Measurements from ENCODE around the gene JARID2.

The JARID2 gene

DNA sequence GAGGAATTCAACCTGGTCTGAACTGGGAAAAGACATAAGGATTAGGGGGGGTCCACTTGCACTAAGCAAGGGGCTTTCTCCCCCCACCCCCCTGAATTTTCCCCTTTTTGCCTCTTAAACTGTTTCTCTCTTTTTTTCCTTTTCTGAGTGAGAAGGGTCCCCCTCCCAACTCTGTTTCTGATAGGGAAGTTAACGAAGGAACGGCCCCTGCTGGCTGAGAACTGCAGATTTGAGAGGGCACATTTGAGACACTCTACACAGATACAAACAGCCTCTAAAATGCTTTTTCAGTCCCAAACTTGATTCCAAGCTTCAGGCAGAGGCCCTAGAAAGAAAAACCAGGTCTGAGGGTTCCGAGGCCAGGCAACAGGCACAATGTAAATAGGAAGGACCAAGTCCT is 91.7 kb downstream of the JARID2 start:
- DNase-seq, result peak in 1 of 4 experiments; percentile 34

DNA sequence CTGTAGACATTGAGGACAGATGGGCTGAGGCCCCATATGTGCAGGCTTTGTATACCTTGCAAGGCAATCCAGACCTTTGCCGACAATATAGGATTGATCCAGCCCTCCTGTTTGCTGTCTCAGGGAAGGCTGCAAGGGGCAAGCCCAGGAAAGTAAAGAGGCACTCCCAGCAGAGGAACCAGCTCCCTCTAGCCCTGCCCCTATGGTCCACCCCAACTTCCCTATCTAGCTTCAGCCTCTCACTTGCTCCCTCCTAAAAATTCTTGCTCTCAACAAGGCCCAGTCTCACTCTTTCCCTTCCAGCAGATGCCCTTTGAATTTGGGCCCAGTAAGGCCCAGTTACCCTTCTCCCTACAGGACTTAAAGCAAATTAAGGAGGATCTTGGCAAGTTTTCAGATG is 92.6 kb downstream of the JARID2 start:
- DNase-seq, result peak in 3 of 4 experiments; percentile 56 to 59 (median 59)

DNA sequence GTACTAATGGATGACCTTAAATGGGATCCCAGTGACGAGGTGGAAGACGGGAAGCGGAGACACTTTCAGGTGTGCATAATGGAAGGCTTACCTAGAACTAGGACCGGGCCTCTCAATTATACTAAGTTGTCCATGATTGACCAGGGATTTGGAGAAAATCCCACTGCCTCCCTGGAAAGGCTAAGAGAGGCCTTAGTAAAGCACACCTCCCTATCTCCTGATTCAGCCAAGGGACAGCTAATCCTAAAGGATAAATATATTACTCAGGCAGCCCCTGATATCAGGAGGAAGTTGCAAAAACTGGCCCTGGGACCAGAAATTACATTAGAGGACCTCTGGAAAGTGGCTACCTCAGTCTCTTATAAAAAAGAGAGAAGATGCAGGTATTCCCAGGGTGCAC is 93.2 kb downstream of the JARID2 start:
- DNase-seq, result no peak

DNA sequence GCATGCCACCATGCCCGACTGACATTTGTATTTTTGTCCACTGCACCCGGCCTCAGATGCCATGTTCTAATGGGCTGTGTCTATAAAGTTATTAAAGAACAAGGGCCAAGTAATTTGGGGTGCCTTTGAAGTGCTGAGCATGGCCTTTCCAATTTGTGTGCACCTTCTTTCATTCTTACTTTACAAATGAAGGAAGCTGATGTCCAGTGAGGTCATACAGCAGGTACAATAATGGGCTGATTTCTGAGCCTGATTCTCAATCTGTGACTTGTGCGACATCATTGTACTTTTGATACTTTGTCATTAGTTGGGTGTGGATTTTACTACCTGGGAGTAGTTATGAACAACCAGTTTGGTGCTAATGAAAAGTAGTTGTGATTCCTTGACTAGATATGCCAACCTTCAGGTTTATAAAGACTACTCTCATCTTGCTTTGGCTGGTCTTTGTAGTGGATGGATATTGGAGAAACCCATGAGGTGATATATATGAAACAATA is 94.3 kb downstream of the JARID2 start:
- no peak for DNase-seq

DNA sequence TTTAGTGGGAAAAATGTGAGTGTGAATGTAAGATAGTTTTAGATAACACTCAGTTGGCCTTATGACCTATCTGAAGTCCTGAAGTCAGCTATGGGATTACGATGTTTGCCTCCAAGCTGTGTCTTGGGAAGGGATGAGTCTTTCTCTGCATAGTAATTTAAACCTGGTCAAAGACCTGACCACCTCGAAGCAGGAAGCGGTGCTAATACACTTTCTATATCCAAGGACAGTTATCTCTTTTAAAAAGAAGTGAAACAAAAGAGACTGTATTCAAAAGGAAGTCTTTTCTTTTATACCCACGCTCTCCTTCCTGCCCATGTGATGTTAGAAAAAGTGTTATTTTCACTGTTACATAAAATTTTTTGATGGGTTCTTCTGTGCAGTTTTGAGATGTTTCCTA is 94.9 kb downstream of the JARID2 start:
- DNase-seq, result peak in 2 of 4 experiments; percentile 44 to 52

DNA sequence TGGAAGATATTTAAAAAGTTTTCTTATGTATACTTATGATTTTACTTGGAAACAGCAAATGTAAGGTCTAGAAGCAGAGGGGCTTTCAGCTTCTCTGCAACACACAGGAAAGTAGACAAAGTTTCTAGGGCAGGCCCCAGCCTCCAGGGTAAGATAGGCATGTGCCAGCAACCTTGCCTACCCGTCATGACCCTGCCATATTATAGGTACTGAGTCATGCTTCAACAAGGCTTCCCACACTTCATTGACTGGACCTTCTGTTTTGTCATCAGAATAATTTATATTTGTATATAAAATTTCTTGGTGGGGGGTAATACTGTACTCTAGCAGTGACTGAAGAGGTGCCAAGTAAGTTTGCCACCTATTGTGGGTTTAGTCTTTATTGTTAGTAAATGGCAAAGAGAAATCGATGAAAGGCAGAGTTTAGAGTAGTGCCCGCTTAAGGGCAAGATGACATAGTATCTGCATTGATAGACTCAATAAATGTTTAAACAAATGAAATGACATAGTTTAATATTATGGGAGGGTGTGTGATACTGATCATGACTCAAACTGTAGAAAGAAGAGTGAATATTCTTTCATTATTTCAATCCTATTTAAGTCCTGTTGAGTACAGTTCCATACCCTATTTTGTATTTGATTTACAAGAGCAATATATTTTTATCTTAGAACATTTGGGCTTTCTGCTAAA is 95.6 kb downstream of the JARID2 start:
- DNase-seq, result peak in 1 of 4 experiments; percentile 38

DNA sequence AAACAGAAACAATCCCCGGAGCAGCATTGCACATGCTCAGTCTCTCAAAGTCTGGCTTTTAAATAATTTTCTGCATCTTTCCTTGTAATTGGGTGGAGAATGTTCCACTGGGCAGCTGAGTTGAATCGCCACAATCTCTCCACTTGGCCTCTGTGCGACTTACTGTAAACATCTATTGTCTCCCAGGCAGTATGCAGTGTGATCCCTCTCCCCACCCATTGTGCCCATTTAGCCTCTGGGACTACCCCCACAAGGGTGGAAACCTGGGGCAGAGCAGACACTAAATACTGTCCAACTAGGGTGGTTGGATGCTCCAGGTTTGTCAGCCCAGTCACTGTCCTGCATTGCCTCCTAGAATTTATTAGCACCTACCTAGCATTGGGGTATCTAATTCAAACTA is 96.2 kb downstream of the JARID2 start:
- DNase-seq, result no peak

DNA sequence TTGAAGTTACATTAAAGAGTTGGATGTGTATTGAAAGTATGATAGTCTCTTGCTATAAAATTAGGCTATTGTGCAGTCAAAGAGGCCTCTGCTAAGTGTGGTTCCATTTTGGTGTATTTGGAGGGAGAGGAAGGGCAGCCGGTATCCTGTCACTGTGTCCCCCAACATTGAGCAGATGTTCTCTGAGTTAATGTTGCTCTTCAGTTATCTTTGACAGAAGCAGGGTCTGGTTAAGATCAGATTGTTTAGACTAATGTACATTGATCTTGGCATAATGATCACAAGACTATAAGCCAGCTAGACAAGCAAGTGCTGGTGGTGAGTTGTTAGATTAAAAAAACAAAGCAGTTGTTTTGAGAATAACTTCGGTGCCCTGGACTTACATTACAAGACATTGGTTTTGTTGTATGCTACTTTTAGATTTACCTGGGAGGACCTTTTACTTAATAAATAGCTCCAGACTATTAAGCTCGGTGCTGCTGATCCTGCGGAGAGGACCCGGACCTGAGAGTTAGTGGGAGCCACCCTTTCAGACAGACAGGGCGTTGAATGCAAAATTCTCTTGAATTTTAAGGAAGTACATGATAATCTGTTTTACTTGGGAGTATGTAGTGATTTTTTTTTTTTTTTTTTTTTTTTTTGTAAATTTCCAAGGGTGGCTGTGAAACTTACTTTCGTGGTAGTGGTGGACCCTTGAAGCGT is 97.8 kb downstream of the JARID2 start:
- peak in 2 of 4 experiments; percentile 36 to 49 for DNase-seq

DNA sequence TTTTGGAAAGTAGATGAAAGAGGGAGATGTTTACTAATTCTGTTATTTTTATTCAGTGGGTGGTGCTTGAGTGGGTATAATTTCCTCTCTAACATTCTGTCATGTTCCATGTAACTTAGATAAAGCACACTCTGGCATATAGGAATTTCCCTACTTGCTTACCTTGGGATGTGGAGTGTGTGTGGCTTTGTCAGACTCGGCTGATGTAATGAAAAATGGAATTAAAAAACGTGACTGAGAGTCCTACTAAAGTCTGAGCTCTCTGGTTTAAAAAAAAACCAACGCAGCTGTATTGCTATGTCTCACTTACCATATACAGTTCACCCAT is 98.3 kb downstream of the JARID2 start:
- DNase-seq, result no peak

DNA sequence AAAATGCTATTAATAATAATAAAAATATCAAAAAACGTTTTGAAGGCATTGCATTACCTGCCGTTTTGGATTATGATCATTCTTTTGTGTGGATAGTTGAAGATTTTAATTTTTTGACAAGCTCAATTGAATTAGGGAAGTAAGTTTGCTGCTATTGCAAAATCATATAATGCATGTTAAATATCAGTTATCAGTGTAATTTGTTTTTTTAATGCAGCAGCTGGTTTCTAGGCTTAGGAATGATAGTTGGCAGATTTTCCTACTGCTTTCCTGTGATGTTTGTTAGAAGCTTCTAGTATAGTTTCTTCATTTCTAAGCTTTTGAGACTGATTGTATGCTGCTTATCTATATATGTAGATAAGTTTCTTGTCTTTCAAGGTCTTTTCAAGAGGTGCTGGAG is 99.0 kb downstream of the JARID2 start:
- peak in 1 of 4 experiments; percentile 41 for DNase-seq

DNA sequence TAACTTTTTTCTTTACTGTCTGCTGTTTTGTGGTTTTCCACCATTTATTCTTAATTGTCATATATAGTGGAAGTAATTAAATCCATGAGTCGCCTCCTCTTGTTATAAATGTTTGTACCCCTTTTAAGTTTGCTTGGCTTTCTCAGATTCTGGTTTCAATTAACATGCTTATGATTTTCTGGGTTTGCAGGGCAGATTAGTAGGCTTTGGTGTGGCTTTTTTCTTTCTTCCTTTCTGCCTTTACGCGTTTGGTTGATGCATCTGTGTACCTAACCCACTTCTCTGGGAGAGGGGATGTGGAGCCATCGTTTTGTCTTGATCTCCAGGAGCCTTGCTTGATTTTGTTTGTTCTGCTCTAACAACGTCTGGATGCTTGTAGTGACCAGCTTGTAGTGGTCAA is 100.4 kb downstream of the JARID2 start:
- DNase-seq, result no peak

DNA sequence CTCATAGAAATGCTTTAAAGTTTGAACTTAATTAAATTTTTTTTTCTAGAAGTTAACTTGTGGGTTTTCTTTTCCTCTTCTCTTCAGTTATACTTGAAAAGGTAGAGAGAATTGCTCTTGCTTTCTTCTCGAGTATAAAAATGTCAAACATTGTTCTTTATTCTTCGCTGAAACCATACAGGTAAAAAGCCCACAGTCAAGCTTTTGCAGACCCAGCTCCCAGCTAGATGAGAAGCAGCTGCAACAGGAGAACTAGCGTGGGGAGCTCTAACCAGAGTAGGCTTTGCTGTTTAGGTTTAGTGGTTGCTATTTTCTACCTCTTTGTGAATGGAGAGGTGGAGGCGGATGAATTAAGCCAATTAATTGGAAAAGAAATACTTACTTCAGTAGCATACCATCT is 102.7 kb downstream of the JARID2 start:
- no peak for DNase-seq

DNA sequence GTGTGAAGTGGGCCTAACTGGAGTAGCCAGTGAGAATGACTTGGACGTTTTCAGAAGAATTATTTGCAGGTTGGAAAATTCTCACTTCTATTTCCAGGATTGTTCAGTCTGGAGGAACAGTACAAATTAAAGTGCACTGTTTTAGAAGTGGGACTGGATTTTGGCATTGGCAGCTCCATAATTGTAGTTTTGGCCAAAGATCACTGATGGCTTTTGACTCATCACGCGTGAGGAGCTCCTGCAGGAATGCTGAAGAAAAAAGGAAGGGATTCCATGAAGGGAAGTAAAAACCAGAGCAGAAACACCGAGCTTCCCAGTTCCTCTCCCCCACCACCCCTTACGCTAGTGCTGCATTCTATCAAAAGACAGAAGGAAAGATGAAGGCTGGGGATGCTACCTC is 103.5 kb downstream of the JARID2 start:
- no peak for DNase-seq

DNA sequence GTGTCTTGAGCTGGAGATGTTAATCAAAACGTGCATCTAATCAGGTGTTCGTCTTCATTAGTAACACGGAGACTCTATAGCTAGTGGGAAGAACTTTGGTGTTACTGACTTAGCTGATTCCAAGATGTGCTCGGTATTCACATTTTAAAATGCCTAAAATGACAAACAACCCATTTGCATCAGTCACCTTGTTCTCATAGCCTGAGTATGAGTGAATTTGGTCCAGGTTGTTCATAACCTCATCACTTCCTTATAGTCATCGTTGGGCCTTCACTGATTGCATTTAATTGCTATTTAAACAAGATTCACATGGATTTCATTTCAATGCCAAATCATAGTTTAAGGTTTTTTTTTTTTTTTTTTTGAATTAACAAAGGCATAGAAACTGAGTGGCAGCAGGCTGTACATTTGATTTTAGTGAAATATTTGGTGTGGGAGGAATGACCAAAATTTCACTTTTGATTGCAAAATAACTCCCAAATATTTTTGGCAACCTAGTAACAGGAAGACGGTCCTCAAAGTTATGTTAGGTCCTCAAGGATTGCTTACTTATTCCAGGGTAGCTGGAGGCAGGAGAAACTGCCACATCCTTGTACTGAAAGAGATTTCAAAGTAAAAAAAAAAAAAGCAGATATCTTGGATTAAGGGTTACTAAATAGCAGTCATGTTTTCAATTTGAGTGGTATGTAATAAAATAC is 104.7 kb downstream of the JARID2 start:
- DNase-seq, result no peak

DNA sequence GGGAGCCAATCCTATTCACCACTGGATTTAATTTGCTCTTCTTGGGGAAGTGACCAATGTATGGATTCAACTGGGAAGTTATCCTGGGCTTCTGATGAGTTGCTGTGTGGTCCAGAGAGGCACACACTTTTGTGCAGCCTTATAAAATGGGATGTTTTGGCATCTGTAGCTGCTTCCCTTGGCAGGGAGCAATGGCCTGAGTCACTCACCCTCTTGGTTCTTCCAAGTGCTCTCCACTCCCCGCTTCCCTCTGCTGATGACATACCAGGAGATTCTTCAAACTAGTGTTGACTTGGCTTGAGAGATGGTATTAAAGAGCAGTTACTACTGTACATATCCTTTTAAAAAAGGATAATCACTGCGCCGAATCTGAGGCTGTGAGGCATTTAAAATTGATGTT is 105.8 kb downstream of the JARID2 start:
- DNase-seq, result peak in 2 of 4 experiments; percentile 49 to 50

DNA sequence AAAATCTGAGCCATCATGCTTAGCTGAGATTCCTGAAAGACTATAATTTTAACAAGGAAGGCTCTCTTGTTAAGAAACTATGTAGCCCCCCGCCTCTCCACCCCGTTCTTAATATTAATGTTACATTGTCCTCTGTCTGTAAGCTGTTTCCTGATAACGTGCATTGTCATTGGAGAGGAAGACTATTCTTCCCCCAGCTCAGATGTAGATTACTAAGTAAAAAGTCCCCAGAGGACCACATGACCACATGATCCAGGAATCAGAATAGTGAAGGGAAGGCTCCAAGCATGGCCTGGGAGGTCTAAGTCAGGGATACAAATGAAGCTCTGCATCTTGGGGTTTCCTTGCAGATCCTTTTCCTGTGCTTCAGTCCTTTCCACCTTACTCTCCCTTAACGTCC is 106.4 kb downstream of the JARID2 start:
- DNase-seq, result peak in 1 of 4 experiments; percentile 25

DNA sequence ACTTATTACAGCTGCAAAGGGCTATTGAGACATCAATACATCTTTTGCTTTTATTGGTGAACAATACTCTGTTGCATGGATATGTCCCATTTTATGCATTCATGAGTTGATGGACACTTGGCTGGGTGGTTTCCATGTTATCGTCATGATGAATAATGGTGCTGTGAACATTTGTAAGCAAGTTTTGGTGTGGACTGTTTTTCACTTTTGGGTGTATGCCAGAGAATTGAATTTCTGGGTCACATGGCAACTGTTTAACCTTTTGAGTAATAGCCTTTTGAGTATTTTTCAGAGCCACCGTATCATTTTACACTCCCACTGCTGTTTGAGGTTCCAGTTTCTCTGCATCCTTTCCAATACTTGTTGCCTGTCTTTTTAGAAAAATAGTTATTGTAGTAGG is 107.0 kb downstream of the JARID2 start:
- DNase-seq, result peak in 1 of 4 experiments; percentile 36

DNA sequence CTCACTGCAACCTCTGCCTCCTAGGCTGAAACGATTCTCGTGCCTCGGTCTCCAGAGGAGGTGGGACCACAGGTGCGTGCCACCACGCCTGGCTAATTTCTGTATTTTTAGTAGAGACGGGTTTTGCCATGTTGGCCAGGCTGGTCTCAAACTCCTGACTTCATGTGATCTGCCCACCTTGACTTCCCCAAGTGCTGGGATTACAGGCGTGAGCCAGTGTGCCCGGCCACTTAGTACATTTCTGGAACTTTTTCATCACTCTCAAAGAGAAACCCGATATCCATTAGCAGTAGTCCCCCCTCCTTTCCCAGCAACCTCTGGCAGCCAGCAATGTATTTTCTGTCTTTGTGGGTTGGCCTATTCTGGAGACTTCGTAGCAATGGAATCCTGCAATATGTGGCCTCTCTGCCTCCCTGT is 109.8 kb downstream of the JARID2 start:
- no peak for DNase-seq

DNA sequence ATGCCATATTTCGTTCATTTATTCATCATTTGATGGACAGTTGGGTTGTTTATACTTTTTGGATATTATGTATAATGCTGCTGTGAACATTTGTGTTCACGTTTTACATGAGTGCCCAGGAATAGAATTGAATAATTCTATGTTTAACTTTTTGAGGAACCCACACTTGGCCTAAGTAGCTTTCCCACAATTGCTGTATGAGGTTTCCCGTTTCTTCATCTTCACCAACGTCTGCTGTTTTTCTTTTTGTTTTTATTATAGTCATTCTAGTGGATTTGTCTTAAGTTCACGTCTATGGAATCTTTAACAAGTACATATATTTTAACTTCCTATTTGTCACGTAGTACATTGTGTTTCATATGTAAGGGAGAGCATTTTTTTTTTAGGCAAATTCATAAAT is 110.3 kb downstream of the JARID2 start:
- peak in 2 of 4 experiments; percentile 55 to 65 for DNase-seq

DNA sequence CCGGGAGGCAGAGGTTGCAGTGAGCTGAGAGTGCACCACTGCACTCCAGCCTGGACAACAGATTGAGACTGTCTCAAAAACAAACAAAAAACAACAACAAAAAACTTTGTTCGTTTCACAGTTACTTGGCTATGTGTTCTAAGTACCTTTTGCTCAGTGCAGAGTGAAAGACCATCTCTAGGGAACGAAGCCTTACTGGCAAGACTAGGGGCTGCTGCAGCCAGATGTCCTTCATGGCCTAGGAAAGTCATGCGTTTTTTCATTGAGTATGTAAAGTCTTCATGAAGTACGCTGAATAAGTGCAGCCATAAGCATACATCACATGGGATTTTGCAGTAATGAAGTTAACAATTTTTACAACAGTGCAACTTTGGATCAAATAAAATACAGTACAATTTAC is 111.1 kb downstream of the JARID2 start:
- DNase-seq, result no peak

DNA sequence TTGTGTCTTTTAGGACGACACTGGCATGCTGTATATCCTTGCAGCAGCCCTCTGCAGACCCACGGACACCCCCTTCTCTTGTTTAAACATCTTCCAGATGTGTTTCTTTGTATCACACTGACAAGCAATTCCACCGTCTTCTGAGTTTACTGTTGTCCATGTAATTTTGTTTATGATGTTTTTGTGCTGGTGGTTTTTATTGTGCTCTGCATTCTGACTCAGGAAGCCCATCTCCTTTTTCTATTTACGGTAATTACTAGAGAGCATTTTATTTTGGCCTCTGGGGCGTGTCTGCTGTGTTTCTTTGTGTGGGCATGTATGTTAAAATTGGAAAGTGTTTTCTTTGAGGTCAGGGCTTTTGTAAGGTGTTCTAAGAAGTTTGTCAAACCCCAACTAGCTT is 111.9 kb downstream of the JARID2 start:
- DNase-seq, result no peak

DNA sequence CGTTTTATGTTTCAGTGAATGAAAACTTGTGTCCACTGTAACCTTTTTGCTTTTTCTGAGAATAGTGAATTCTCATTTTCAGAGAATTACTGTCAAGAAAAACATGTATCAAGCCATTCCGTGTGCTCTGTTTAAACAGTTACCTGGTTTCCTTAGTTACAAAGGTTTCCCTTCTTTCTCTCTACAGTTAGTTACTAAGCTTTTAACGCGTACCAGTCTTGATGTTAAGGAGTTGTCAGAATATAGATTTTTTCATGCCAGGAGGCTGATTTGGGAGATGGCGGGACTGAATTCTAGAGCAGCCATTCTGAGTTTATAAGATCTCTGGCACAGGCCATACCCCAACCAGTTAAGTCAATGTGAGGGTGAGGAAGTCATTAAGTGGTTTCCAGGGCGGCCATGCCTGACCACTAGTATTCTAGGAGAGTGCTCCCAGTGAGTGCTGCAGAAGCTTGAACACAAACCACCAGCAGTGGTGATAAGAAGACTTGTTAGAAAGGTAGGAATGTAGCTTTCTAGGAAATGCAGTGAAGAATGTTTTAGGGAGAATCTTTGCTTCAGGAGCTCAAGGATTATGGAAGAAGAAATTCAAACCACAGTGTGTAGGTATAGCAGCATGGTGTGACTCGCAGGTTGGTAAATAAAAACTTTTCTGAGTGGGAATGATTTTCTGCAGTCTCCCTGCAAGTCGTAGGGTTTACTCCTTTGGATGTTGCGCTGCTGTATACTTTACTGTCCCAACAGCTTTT is 112.9 kb downstream of the JARID2 start:
- peak in 1 of 4 experiments; percentile 33 for DNase-seq

DNA sequence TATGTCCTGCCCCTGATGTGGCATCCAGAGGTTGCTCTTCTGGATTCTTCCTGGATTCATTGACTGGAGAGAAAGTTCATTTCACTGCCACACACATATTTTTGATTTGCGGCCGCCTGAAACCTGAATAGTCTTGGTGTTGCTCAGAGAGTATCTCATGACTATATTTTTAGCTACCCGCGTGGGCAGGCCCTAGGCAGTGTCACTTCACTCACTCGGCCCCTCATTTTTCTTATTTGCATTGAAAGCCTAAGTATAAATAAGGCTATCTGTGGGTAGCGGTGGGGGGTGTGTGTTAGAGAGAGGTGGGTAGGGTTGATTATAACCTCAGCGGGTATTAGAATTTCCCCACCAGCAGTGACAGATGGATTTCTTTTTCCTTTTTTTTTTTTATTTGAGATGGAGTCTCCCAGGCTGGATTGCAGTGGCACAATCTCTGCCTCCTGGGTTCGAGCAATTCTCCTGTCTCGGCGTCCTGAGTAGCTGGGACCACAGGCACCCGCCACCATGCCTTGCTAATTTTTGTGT is 113.5 kb downstream of the JARID2 start:
- DNase-seq, result no peak
